Measurements from ENCODE around the gene CALN1. TPM values are rescaled to one million over a fixed set of nuclear protein-coding genes. Genes with fewer than 3 reads are reported as not detected.
"Not testable (repeated sequence)": the region's sequence is repeated elsewhere in the genome, so short reads cannot be mapped to it uniquely, and the experiment has no call there.

Gene CALN1
- polyA plus RNA-seq (ENCODE audit: insufficient read depth in 1 of 5, insufficient read length in 5 of 5, low replicate concordance in 1 of 5) = under 1 TPM; 0.16 to 0.40 (median 0.29) TPM
- long read RNA-seq, donor 1 = 0 reads
- long read RNA-seq, donor 2 = 0 reads
- long read RNA-seq, donor 3 = 0 reads
- long read RNA-seq, donor 4 = 0 reads
- long read RNA-seq, donor 5 = 0 reads
- long read RNA-seq, donor 6 = 0 reads
- long read RNA-seq, donor 7 = 0 reads
- long read RNA-seq, donor 8 = 0 reads

DNA sequence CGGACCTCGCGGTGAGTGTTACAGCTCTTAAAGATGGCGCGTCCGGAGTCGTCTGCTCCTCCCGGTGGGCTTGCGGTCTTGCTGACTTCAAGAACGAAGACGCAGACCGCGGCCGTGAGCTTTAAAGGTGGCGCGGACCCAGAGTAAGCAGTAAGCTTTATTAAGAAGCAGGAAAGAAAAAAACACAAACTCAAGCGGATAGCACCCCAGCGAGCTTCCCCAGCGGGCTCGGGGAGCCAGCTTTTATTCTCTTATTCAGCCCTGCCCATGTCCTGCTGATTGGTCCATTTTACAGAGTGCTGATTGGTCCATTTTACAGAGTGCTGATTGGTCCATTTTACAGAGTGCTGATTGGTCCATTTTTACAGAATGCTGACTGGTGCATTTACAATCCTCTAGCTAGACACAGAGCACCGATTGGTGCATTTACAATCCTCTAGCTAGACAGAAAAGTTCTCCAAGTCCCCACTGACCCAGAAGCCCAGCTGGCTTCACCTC, at the start of gene CALN1:
CALN1 (minus strand) TSS at position 218 of the 498 bp plus-strand sequence.
- not testable (repeated sequence) for DNase-seq

DNA sequence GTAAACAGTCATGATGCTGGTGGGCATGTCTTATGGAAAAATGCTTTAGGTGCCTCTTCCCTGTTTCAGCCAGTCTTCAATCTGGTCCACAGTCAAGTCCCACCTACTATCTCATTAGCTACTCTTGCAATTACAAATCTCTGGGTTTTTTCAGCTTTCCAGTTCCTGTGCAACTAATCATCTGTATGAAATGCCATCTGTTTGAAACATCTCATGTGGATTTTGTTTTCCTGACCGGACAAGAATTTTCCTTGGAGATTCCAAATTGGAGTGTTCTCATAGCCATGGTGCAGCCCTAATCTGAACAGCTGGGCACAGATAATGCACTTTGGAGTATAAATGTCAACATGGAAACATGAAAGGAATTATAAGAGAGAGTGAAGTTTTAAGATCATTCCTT, 41.3 kb upstream of the CALN1 start:
- no peak for DNase-seq

DNA sequence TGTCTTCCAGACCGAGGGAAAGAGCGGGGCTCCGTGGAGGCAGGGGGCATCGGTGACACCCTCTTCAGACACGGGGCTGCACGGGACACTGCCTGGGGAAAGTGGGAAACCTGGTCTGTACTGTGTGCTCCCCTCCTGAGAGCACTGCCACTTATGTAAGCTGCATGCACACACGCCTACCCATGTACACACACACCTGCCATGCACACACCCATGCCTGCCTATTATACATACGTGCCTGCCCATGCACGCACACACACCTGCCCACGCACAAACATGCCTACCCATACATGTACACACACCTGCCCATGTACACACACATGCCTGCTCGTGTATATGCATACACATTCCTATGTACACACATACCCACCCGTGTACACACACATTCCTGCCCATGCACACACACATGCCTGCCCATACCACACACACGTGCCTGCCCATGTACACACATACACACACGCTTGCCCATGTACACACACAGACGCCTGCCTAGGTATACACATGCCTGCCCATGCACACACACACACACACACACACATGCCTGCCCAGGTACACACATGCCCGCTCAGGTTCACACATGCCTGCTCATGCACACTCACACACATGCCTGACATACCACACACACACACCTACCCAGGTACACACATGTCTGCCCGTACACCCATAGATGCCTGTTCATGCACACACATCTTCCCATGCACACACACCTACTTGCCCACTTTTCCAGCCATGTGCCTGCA, 35.5 kb upstream of the CALN1 start:
- DNase-seq = no peak

DNA sequence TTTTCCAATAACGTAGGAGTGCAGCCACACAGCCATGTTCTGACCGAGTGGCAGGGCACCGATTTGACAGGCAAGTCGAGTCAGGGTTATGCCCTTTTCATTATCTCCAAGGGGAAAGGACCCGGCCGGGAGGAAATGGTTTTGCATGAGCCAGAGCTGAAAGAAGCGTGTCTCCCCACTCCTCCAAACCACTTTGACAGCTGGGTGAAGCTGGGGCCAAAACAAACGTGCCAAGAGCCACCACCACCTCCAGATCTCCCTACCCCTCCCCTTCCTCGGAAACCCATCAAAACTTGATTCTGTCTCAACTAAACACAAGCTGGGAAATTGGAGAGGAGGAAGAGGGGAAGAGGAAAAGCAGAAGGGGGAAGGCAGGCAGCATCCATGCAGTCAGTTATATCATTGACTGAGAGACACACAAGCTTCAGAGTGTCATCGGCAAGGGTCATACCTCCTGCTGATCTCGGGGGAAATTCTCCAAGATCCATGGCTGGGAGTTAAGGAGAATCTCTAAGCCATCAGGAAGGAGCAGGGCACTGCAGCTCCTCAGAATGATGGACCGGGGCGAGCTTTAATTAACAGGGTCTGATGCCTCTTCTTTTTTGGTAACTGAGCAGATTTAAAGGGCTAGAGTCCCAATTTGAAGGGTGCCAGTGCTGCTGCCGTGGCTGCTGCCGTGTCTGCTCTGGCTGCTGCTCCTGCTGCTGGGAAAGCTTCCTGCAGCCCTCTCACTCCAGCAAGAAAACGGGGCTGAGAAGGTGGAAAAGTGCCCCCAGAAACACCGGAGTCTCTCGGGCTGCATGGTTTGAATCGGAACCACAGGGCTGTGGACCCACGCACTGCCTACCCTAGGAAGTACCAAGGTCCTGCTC, 34.7 kb upstream of the CALN1 start:
- no peak for DNase-seq

DNA sequence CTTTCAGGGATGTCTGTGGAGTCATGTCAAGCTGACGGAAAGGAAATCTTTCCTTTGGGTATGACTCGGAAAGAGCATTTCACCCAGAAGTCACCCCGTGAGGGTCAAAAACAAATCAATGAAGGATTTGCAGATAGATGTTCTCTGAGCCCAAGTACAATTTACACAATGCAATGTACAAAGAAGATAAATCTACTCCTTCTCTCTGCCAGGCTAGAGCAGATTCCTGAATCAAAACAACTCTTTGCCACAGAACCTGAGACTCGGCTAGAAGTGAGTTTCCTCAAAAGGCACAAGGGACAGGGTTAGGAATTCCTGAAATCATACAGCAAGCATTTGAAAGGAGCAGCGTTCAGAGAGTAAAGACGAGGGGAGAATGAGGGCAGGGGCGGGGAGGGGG, 34.0 kb upstream of the CALN1 start:
- DNase-seq = no peak

DNA sequence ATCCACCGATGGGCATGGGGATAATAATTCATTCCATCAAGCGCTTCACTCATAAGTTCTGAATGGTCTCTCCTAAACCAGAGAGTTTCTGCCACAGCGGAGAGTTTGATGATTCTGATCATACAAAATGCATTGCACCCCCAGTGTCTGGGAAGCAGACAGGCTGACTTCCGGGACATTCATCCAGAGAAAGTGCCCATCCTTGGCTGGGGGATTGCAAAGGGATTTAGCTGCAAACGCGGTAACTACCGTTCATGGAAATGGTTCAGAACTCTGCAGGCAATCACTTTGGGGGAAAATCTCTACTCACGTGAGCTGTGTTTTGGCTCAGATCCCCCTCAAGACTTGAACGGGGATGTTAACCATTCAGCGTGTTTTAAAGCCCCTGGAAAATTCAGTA, 33.4 kb upstream of the CALN1 start:
- DNase-seq = no peak

DNA sequence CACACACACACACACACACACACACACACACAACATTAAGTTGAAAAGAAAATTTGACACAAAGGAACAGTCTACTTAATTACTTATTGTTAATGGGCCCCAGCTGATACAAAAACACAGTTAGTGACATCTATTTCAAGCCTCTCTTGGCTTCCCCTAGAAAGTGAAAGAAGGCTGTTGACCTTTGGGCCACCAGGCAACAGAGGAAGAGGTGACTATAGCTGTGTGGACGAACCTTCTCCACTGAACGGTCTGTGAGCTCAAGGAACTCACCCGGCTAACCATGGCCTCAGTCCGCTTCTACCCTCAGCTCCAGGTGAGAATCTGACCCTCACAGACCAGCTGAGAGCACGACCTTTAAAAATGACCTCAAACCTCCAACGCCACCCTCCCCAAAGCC, 32.9 kb upstream of the CALN1 start:
- no peak for DNase-seq

DNA sequence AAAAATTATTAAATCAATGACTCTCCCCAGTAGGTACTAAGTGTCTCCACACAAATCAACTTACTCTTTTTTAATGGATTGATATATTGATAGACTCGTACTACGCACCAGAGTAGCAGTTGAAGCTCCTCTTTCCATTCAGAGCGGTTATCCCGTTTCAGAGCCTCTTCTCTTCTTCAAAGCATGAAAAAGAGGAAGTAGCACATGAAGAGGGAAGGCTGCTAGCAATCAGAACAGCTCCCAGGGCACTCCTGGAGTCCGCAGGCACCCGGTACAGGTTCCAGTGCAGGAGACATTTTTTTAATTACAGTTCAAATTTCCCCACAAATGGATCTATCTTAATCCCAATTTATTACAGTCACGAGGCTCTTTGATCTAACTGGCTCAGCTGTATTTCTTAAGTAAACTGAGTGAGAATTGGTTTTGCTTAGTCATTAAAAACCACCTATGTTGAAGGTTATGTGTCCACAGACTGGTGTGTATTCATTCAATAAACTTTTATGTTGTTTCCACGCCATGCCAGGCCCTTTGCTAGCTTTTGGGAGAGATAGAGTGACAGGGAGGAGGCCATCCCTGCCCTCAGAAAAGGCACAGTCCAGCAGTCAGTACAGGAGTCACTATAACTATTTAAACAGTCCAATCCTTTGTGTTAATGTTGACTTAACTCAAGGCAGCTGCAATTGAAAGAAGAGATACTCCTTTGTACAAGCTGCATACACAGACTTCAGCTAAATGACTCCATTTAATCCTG, 32.1 kb upstream of the CALN1 start:
- no peak for DNase-seq

DNA sequence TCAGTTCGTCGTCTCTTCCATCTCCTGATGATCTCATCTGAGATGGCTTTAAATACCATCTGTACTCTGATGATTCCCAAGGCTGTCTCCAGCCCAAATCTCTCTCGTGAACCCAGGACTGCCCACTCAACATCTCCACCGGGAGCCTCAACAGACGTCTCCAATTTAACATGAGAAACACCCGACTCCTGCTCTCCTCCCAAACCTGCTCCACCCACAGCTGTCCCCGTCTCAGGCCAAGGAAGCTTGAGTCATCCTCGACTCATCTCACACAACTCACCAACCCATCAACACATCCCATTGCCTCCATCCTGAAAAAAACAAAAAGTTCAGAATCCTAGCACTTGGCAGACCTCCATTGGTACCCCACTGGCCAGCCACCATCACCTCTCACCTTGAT, 29.7 kb upstream of the CALN1 start:
- no peak for DNase-seq

DNA sequence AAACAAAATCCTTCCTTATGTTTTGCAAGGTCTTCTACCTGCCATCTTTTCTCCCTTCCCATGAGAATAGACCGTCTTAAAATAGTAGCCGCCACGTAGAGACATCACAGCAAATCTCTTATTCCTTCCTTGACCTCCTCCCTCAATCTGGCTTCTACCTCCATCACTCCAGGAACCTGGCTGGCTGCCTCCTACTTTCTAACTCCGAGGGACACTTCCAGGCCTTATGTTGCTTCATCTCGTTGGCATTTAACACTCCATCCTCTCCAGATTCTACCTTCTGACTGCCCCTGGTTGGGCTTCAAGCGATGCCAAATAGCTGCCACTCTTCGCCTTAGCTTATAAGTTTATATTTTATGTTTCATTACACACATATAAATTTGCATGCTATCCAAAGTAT, 26.4 kb upstream of the CALN1 start:
- no peak for DNase-seq

DNA sequence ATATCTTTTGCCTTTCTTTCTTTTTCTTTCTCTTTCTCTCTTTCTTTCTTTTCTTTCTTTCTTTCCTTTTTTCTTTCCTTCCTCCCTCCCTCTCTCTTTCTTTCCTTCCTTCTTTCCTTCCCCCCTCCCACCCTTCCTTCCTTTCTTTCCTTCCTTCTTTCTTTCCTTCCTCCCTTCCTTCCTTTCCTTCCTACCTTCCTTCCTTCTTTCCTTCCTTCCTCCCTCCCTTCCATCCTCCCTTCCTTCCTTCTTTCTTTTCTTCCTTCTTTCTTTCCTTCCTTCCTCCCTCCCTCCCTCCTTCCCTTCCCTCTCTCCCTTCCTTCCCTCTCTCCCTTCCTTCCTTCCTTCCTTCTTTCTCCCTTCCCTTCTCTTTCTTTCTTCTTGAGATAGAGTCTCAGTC, 25.5 kb upstream of the CALN1 start:
- DNase-seq = no peak

DNA sequence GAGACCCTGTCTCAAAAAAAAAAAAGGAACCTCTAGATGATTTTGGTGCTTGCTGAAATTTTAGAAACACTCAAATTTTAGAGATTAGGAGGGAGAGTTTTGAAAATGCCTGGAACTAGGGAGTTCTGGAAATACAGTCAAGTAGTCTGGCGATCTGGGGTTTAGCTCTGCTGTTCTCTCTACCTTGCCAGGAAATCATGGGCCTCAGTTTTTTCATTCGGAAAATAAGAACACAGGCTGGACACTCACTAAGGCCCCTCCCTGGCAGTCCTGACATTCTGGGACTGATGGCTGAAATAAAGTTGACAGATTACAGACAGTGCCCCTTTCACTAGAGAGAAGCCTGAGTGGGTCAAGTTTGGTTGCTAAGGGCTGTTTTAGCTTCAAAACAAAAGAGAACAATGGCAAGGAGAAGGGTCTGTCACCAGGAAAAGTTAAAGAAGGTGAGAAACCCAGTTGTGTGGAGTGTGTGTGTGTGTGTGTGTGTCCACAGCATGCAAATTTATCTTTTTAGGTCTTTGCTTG, 25.0 kb upstream of the CALN1 start:
- no peak for DNase-seq

DNA sequence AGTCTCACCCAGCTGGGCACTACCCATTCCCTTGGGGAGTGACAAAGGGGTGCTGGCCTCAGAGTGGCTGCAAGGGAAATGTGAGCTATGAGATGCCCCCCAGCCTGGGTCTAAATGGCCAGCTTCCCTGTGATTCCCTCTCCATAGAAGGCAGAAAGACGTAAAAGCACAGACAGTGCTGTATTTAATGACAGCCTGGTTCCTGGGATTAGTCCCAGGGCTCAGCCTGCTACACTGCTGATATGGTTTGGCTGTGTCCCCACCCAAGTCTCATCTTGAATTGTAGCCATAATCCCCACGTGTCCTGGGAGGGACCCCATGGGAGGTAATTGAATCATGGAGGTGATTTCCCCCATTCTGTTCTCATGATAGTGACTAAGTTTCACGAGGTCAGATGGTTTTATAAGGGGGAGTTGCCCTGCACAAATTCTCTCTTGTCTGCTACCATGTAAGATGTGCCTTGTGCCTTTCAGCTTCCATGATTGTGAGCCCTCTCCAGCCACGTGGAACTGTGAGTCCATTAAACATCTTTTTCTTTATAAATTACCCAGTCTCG, 23.9 kb upstream of the CALN1 start:
- no peak for DNase-seq

DNA sequence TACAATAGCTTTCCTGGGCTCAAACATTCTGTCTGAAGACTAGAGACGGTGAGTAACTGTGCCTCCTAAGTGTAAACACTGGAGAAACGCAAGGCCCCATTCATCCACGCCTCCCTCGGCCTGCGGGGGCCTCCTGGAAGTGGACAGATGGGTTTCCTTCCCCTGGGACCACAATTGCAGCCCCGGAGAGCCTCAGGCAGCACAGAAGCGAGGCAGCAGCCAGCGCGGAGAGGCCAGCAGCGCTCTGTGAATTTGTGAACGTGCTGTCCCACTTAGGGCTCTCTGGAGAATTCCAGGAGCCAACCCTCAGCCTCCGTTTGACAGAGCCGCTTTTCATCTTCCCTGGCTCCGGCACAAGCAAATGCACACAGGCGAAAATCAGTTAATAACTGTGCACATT, 23.2 kb upstream of the CALN1 start:
- no peak for DNase-seq

DNA sequence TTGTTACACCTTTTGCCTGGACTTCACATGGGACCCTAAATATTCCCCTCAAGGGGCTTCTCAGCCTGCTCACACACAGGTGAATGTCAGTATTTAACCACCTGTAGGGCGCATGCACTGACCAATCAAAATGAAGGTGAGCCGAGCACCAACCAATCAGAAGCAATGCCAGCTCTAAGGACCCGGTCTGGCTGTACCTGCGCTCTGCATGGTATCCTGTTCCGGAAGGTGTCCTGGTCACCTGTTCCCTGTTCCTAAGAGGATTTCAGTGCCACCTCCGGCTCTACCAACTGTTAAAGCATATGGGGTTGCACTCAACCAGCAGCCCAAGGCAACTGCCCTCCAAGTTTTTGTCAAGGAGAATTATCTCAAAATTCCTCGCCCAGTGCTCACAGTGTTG, 18.4 kb upstream of the CALN1 start:
- no peak for DNase-seq

DNA sequence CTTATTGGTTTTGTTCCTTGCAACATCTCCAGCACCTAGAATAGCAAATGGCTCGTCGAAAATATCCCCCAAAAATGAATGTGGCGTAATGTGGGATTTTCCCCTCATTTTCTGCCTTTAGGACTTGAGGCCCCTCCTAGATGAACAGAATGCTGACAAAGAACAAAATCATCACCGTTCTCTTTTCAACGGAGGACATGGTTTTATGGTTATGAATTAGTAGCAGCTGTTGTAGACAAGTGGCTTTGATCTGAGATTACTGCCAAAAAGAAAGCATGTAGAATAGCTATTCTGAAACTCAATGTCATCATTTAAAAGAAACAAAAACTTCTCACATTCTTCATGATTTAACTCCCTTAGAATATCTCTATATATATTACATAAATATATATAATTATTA, 17.2 kb upstream of the CALN1 start:
- no peak for DNase-seq

DNA sequence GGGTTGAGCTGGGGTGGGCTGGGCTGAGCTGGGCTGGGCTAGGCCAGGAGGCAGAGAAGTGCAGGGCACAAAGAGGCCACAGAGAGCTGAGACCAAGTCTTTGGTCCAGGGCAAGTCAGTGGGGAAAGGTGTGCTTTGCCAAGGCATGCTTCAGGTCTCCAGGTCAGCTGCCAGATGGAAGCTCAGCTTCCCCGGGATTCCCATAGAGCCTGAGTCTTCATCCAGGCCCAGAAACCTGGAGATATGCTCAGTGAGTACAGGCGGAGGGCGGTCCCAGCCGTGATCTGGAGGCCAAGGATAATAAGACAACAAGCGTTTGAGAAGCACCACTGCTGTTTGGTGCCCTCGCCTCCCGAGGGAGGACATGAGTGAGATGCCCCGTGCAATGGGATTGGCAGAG, 4.7 kb upstream of the CALN1 start:
- DNase-seq = no peak

DNA sequence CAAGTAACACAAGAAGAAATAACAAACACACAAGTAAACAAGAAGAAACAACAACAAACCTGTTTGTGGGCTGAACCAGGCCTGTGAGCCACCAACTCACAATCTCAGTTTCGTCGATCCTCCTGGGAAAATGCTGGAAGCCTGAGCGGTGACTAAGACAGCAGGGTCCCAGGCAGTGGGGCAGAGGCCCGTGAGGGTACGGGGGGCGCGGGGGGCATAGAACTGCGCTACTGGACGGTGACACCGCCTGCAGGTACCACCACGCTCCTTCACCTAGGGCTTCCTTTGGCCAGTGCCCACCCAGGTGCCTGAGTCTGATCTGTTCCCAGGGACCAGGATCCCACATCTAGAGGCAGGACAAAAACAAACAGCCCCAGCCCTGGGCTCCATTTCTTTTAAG, 3.4 kb upstream of the CALN1 start:
- DNase-seq = no peak

DNA sequence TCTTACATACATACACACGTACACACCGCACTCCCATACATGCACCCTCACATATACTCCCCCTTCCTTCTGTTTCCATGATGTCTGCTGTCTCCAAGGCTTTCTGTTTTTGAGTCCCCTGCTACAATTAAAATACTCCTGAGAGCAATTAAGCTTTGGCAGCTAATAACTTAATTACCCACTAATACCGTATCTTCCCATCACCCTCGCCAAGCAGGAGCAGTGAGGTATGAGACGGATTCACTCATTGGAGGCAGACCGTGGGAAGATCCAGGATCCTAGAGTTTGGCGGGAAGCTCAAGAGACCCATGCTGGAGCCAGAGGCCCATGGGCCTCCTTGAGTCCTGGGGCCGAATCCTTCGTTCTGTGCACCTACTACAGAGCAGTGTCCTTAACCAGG, 1.7 kb upstream of the CALN1 start:
- no peak for DNase-seq

DNA sequence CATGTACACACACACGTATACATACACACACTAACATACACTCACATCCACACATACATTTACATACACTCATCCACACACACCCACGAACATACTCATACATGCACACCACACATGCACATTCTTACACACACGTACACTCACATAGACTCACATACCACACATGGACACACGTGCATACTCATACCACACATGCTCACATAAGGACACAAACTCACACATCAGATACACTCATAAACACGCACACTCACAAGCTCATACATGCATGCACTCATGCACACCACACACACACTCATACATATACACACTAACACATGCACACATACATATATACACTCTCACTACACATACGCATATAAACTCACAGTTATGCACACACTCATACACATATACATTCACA, 1.2 kb upstream of the CALN1 start:
- no peak for DNase-seq

DNA sequence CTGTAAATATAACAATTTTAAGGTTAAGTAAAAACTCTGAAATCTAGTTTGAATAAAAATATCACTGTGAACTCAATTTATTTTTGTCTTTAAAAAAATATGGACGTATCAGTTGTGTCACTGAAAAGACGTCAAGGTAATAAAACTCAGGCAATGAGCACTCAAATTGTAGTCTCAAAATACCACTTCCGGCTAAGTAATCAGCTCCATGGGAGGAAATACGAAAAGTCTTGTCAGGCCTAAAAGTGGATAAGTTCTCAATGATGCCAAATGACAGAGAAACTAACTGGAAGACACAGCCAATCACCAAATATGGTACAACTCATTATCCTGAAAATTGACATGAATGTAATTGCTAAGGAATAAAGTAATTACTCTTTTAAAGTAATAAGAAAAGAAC, 719 bp downstream of the CALN1 start:
- no peak for DNase-seq
